GM12874 (cell line): ENCODE data around the gene SSU72.

Experiments
- CTCF ChIP-seq: IDR thresholded peaks from 2 replicates; pipeline ENCODE4 v1.5.1; 2011; ENCODE audit warnings: low read depth, mild to moderate bottlenecking, control low read depth, low read length, moderate library complexity; ENCODE audit not compliant: insufficient read depth

Gene SSU72

GRCh38 chr1:1597275-1597930, 22.7 kb upstream of the SSU72 start:
- peak; percentile 50 for TF ChIP-seq CTCF

- no peak for TF ChIP-seq CTCF
Measured at GRCh38 chr1:1596493-1597274, 22.0 kb upstream of the SSU72 start.

DNA sequence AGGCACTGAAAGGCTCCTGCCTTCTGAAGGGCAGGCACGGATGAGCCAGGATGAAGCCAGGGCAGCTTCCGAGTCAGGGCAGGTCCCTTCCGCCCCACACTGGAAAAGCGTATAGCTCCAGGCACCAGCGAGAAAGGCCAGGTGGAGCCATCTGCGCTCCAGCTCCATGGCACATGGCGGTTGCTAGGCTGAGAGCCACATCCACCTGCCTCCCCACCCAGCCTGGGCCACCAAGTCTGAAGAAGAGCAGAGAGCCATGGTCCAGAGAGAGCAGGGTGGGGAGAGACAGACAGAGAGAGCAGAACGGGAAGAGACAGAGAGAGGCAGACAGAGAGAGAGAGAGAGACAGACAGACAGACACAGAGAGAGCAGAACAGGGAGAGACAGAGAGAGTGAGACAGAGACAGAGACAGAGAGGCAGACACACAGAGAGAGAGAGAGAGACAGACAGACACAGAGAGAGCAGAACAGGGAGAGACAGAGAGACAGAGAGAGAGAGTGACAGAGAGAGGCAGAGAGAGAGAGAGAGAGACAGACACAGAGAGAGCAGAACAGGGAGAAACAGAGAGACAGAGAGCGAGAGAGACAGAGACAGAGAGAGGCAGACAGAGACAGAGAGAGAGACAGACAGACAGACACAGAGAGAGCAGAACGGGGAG, 20.1 kb upstream of the SSU72 start:
- TF ChIP-seq CTCF = no peak

DNA sequence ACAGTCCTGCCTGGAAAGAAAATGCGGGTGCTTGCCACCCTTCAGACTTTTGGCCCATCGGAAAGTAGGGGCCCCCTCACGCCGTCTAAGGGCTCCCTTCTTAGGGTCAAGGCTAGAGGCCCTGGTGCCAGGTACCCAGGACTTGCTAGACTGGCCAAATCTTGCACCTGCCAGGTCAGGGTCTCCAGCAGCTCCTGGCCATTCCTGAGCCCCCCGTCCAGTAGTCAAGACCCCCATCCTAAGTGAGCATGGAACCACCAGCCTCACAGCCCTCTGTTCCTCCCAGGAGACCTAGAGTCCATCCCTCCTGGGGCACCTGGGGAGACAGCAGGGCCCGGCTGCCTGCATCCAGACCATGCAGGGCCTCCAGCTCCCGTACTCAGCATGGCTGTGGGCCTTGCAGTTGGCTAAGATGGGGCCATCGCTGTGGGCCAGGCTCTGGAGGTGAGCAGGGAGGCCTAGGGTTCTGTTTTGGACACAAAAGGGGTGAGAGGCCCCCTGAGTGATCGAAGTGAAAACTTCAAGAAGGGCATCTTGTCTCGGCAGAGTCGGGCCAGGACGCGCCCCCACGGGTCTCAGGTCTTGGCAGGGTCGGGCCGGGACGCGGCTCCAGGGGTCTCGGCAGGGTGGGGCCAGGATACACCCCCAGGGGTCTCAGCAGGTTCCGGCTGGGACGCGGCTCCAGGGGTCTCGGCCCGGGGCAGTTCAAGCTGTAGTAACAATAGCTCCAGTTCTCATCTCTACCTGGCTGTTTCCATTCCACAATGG, 19.4 kb upstream of the SSU72 start:
- no peak for TF ChIP-seq CTCF

- no peak for TF ChIP-seq CTCF
Measured at GRCh38 chr1:1591452-1591851, 16.8 kb upstream of the SSU72 start.

DNA sequence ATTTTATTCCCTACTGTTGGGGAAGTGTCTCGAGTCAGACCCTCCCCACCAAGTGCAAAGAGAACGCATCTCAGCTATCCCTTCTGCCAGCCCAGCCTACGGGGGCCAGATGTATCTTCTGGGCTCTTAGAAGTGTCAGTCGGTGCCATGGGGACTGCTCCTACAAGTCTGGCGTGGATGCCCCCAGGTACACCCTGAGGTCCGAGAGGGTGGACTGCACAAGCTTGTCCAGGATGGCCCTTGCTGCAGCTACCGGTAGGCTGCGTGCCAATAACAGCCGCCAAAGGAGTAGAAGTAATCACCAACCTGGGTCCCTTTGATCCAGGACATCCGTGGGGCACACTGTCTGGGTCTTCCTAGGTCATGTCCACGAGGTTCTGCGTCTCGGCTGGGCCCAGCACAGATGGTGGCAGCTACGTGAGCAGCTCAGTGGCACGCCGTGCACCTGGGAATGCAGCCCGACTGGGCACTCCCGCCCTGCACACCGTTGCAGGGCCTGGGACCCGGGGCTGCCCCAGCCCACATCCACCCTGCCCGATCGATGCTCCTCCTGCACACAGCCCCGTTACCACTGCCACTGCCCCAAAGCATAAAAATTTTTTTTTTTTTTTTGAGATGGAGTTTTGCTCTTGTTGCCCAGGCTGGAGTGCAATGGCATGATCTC, 8.8 kb upstream of the SSU72 start:
- TF ChIP-seq CTCF = no peak
